ENCODE measurements around the gene GRAMD2B.
"Not testable (repeated sequence)": the region's sequence is repeated elsewhere in the genome, so short reads cannot be mapped to it uniquely, and the experiment has no call there.

Gene GRAMD2B, protein sequence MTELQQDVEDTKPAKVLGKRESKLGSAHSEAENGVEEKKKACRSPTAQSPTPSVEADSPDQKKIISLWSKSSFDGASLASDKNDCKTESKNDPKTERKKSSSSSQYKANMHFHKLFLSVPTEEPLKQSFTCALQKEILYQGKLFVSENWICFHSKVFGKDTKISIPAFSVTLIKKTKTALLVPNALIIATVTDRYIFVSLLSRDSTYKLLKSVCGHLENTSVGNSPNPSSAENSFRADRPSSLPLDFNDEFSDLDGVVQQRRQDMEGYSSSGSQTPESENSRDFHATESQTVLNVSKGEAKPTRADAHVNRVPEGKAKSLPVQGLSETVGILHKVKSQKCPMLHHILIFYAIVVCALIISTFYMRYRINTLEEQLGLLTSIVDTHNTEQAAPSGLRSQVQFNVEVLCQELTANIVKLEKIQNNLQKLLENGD
- 4.3 to 50.7 (median 7.7) reads per million in 18 experiments for total RNA-seq

DNA sequence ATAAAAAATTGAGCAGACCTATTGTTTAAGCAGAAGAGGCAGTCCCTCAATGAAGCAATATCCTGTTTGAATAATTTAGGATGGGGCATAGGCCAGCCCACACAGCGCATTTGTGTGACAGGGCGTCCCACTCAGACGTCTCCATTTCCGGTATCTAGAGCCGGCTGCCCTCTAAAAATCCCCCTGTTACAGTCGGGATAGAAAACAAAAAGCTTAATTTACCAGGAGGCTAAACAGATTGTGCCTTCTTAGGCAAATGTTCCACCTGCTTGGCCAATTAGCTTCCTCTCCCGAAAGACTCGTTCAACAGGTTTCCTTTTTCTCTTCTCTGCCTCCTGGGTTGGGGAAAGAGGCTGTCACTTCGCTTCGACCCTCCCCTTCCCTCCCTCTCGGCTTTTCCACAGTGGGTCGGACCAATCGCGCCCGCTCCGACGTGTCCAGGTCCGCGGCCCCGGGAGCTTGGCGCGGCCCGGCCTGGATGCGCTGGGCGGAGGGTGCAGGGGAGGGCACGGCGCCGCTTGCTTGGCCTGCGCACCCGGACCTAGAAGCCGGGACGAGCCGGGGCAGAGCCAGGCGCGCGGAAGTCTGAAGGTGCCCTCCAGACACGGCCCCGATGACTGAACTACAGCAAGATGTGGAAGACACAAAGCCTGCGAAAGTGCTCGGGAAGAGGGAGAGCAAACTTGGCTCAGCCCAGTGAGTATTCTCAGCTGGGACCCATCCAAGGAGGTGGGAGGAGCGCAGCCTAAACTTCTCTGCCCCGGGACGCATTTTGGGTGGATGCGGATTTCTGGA lies at the start of gene GRAMD2B:
Gene GRAMD2B, plus strand, starts transcription at position 416 of the 795 bp plus-strand sequence. Its CDS starts 198 bp downstream, at position 614.
- peak; percentile 75 to 81 for DNase-seq

DNA sequence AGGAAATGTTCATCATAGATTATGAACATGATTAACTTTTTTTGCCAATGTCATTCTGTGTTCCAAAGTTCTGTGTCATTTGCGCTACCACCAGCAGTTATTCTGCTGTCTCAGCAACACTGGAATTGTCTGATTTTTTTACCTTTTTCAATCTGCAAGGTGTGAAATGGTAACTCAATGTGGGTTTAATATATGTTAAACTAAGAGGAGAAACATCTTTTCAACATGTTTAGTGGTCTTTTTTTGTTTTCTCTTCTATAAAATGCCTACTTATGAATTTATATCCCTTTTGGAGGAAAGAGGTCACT lies 49.1 kb upstream of the GRAMD2B start:
- DNase-seq = no peak

DNA sequence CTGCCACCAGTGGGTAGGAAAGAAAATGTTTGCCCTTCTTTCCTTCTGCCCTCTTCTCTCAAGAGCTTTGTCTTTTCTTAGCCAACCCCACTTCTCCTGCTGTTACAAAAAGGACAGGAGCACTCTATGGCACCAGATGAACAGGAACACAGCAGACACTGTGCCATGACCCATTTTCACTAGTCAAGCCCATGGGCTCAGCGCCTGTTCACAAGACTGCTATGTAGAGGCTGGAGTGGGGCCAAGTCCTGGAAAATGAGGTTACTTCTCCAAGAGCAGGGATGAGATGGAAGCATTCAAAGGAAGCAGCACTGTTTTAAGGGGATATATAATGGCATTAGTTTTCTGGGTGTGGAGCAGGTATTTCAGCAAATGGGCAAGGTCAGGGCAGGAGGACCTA lies 46.8 kb upstream of the GRAMD2B start:
- no peak for DNase-seq

DNA sequence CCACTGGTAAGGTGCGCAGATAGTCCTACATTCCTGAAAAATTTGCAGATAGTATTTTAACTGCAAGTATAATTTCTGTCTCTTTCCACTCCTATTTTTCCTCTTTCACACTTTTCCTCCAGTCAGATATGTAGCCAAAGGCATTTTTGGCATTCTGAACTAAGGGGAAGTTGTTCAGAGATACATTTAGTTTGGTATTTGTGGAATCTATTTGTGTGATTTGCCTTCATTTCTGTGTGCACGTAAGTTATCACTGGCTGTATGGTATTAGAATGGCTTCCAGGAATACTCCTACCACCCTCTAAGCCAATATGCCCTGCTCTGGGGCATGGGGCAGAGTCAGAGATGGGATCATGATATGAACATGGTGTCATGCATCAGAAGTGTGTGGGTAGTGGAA lies 45.8 kb upstream of the GRAMD2B start:
- no peak for DNase-seq

DNA sequence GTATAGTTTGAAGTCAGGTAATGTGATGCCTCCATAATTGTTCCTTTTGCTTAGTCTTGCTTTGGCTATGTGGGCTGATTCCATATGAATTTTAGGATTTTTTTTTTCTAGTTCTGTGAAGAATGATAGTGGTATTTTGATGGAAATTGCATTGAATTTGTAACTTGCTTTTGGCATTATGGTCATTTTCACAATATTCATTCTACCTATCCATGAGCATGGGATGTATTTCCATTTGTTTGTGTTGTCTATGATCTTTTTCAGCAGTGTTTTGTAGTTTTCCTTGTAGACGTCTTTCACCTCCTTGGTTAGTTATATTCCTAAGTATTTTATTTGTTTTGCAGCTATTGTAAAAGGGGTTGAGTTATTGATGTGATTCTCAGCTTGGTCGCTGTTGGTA lies 42.9 kb upstream of the GRAMD2B start:
- DNase-seq = not testable (repeated sequence)

DNA sequence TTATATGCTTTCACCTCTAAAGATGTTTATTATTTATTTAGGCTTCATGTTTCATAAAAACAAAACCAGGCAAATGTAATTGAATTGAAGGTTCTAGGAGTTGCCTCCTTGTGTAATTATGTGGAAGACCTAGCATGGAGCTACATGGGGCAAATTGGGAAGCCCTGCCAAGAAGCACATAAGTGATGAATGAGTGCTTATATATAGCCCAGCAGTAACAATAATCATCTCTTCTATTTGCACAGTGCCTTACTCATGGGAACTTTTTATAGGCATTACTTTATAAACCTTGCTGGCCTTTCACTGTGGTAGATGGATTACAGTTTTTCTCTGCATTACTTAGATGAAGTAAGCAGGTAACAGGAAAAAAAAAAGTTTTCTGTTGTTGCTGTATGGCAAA lies 40.0 kb upstream of the GRAMD2B start:
- no peak for DNase-seq

DNA sequence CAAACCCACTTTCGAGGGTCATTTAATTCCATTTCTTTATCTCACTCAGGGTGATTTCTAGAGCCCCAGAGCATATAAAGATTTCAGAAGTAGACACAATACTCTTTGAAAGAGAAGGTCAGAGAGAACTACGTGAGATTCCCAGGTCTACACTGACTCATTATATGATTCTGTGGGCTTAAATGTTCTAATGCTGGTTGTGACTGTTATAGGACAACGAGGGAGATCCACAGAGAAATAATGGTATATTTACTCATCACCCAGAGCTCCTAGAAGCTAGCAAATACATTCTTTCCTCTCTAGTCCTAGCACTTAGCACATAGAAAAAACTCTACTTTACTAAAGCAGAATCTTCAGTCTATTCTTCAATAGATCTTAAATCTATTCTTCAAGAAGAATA lies 39.4 kb upstream of the GRAMD2B start:
- DNase-seq = no peak

DNA sequence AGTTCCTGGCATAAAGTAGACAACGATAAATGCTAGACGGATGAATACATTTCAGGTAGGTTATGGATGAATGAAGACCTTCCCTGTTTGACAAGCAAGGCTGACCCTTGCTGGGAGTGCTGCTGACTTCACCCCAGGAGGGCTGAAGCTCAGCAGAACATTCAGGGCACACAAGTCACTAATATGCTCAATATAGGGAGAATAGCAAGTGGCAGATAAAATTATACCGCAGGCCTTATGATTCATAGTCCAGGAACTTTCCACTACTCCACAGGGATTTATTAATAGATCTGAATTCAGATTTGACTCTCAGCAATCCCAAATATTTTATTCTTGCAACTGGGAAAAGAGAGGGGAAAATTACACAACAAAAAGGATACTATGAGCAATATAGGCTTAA lies 38.2 kb upstream of the GRAMD2B start:
- no peak for DNase-seq

DNA sequence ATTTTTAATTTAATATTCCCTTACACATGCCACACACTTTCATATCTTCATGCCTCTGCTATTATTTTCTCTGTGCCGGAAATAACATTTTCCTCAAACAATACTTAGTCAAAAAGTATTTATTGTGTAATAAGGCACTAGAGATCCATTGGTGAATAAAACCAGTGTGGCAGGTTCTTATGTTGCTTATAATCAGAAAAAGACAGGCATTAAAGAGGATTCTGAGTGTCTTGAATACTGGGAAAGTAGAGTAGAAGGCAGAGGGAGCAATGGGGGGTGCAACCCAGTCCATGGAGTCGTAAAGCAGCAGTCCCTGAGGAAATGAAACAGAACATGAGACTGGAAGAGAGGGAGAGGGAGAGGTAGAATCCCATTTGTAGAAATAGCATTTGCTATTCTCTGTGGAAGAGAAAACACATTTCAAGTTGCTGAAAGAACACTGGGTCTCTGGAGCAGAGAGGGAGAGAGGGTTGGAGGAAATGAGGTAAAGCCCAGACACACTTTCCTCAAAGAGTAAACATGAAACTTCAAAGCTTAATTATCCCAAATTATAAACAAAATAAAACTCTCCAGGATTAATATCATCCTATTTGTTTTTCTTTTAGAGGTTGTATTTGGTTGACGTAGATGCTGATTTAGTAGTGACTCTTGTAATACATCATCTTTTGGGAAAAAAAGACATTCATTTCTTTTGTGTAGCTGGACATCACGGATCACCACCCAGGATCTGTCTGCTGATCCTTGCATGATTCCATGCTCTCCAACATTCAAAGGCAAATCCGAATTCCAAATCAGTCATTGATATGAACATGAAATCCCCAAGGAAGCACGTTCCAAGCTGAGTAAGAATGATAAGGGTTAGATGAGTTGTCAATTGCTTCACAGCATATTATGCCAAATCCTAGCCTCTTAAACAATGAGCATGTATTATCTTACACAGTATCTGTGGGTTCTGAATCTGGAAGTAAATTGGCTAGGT lies 37.4 kb upstream of the GRAMD2B start:
- no peak for DNase-seq

DNA sequence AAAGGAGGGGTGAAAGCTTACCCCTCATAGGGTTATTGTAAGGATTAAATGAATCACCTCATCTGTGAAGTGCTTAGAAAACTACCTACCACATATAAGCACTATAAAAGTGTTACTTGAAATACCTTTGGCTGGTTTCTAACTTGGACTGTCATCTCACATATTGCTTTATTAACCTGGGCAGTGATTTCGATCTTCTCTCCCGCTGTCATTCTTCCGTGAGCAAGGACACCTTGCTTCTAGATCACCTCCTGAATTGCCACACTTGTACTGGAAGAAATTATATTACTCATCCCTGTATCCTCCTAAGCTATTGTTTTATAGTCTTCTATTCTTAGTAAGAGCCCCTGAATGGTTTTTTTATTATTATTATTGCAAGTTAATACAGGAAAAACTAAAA lies 34.0 kb upstream of the GRAMD2B start:
- DNase-seq = no peak

DNA sequence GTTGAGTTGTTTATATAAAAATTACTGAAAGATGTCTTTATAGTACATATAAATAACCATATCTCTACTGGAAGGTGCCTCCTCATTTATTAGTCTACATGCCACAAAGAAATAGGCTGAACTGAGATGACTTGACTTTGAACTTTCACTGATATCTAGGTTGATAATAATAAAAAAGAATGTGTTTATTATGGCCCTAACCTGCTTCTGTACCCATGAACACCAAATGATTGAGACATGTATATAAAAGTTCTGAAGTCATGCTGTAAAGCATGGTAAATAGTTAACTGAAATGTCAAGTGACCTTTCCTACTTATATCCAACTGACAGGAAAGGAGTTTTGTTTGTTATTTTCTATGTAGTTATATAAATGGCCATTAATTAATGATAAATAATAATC lies 33.2 kb upstream of the GRAMD2B start:
- DNase-seq = no peak

DNA sequence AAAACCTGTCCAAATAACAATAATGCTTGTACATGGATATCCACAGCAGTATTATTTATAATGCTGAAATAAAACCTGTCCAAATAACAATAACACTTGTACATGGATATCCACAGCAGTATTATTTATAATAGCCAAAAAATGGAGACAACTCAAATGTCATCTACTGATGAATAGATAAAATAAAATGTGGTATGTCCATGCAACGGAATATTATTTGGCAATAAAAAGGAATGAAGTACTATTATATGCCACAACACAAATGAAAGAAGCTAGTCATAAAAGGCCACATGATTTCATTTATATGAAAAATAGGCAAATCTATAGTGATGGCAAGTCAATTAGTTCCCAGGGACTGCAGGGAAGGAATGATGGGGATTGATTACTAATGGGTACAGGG lies 31.8 kb upstream of the GRAMD2B start:
- no peak for DNase-seq

DNA sequence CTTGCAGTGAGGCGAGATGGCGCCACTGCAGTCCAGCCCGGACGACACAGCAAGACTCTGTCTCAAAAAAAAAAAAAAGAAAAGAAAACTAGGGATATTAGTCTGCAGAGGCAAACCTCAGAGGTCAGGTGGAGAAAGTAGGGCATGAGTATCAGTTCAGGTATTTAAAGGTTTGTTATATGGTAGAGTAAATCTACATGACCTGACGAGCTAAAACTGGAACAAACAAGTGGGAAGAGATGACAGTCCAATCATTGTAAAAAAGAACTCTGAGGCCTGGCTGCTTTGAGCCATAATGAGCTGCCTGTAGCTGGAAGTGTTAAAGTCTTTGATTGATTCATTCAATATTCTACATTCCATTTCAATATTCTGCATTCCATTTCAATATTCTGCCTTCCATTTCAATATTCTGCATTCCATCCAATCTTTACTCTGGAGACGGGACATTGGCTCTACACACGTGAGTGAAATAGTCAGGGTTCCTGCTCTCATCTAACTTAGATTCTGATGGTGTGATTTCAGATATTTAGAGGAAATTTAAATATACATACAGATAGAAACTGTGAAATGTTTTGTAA lies 28.9 kb upstream of the GRAMD2B start:
- DNase-seq = no peak

DNA sequence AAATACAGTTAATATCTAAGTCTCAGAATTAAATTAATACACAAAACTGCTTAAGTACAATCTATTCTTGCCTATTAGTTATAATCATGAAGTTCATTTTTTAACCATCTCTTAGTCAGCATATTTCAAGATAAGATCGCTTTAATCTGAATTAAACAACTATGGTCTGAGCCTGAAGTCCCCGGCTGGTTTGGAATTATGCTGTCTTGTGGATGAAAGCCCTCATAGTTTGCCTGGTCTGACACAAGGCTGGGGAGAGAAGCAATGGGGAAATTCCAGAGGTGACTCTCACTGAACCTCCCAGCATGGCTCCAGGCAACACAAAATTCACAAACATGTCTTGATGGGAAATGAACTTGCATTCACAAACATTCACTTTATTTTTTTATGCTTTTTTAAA lies 28.0 kb upstream of the GRAMD2B start:
- DNase-seq = no peak

DNA sequence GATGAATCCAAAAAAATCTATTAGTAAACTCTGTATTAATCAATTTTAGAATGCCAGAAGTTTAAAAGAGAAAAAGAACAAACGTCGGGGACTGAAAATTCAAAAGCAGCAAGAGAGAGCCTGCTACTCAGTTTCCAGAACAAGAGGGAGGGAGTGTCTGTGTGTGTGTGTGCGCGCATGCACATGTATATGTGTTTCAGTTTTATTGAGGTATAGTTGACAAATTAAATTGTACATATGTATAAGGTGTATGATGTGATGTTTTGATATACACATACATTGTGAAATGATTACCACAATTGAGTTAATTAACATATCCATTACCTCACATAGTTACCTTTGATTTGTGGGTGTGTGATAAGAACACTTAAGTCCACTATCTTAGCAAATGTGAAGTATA lies 27.6 kb upstream of the GRAMD2B start:
- DNase-seq = no peak

DNA sequence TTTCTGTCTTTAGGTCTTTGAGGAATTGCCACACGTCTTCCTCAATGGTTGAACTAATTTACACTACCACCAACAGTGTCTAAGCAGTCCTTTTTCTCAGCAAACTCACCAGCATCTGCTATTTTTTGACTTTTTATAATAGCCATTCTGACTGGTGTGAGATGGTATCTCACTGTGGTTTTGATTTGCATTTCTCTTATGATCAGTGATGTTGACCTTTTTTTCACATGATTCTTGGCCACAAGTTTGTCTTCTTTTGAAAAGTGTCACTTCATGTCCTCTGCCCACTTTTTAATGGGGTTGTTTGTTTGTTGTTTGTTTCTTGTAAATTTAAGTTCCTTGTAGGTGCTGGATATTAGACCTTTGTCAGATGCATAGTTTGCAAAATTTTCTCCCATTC lies 26.5 kb upstream of the GRAMD2B start:
- DNase-seq = not testable (repeated sequence)

DNA sequence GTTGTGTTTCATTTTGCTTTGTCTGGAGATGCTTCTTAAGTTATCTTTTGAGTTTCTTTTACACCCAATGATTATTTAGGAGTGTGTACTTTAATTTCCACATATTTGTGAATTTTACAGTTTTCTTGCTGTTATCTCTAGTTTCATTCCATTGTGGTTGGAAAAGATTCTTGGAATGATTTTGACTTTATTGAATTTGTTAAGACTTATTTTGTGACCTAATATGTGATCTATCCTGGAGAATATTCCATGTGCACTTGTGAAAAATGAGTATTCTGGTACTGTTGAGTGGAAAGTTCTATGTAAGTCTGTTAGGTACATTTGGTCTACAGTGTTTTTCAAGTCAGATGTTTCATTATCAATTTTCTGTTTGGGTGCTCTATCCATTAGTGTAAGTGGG lies 24.4 kb upstream of the GRAMD2B start:
- no peak for DNase-seq

DNA sequence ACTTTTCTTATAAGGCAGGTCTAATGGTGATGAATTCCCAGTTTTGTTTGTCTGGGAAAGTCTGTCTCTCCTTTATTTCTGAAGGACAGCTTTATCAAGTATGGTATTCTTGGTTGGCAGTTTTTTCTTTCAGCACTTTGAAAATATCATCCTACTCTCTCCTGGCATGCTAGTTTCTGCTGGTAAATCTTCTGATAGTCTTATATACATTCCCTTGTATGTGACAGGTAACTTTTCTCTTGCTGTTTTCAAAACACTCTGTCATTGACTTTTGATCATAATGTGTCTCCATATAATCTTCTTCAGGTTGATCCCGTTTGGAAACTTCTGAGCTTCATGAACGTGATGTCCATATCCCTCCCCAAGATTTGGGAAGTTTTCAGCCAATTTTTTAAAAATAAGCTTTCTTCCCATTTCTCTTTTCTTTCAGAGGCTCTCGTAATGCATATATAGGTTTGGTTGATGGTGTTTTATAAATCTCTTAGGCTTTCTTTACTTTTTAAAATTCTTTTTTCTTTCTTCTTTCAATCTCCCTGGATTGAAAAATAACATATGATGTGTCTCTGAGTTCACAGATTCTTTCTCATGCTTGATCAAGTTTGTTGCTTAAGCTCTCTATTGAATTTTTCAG lies 22.5 kb upstream of the GRAMD2B start:
- no peak for DNase-seq

DNA sequence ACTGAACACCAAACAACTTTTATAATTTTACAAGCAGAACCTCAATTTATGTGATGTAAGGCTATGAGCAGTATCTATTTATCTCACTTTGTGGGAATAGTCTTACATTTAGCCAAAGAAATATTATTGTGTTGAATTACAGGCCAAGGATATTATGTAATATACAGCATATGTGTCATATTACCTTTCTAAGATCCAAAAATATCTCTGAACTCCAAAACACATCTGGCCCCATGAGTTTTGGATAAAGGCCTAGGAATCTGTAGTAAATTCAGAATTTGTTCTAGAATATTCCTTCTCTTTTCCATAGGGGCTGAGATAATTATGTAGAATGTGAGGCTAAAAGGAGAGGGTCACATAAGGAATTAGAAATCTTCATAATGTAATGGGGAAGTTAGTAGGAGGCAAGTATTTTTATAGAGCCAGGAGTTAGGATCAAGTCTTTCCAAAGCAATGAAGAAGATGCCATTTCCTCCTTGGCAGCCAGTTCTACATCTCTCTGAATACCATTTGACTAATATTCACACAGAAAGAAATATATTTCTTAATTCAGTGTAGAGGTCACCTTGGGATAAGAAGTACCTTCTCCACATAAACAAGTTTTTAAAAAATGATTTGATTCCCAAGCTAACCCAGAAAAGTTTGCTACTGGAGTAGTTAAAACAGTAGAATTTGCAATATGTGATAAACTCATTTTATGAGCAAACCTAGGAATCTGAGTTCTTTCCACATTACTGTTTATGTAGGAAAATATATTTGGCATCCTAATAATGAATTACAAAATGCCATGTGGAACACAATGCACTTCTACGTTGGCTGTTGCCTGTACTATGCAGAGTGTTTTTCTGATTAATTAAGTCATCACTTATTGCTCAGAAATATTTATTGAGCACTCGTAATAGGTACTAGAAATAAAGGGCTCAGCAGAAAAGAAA lies 20.3 kb upstream of the GRAMD2B start:
- DNase-seq = no peak

DNA sequence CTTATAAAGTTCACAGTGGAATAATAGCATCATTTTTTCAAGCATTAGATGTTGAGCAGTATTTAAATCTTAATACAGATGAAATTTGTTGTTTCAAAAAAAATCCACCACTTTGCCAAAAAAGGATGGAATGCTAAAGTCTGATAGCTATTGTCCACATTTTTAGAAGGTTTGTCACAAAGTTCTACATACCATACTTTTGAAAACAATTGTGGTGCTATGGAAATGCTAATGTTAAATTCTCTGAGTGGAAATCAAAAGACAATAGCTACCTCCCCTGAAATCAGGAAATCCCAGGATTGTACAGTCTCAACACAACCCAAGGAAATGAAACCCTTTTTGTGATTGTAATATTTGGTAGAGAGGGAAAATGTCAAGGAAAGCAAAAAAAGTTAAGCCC lies 19.3 kb upstream of the GRAMD2B start:
- DNase-seq = no peak

DNA sequence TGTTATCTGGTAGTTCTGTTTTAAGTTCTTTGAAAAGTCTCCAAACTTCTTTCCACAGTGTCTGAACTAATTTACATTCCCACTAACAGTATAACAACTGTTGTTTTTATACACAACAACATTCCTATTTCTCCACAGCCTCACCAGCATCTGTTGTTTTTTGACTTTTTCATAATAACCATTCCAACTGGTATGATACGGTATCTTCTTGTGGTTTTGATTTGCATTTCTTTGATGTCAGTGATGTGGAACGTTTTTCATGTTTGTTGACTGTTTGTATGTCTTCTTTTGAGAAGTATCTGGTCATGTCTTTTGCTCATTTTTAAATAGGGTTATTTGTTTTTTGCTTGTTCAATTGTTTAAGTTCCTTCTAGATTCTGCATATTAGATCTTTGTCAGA lies 12.6 kb upstream of the GRAMD2B start:
- no peak for DNase-seq

Data from inflammatory macrophage (primary cell).